Right ventricle myocardium superior (tissue), 1 donor: ENCODE measurements around the gene KLF2. TPM values are rescaled to one million over a fixed set of nuclear protein-coding genes. Genes with fewer than 3 reads are reported as not detected.

ENCODE experiments used
- ATAC-seq: fragments of 200-7000 bp; cut with Tn5 transposase; one replicate; pipeline ENCODE4 v1.9.1; 2020; ENCODE audit warnings: mild to moderate bottlenecking; ENCODE audit not compliant: poor library complexity
- DNase-seq: peaks from one replicate; pipeline ENCODE4 v3.0.0-alpha.2; 2020
- intact Hi-C: fragments of 100-400 bp; cut with DNase I; formaldehyde crosslinking; loops from one replicate; pipeline ENCODE4 v1.11.2; 2022
- total RNA-seq: library from RNA; stranded (reverse); fragmentation: NEBNext Ultra II Directional; extraction: Animal tissue kit (Norgen Biotek cat#: 25700); gene quantifications from one replicate; pipeline ENCODE4 v1.2.1, GENCODE V29; 2021
- donor health status: DM: no; HTN: yes; CAD: no; lungs with severe emphysema.

KLF2 gene
- total RNA-seq, 1 donor from 2014 or later: 67.6 TPM

GRCh38 chr19:16351133-16351809 is 26.6 kb downstream of the KLF2 start:
- intact Hi-C loops: no loop called here
- ATAC-seq (no peak), DNase-seq (no peak)

GRCh38 chr19:16355293-16356043 is 30.8 kb downstream of the KLF2 start:
- DNase-seq (peak; percentile 70), ATAC-seq (peak; percentile 64)
- intact Hi-C loops: no loop called here

DNA sequence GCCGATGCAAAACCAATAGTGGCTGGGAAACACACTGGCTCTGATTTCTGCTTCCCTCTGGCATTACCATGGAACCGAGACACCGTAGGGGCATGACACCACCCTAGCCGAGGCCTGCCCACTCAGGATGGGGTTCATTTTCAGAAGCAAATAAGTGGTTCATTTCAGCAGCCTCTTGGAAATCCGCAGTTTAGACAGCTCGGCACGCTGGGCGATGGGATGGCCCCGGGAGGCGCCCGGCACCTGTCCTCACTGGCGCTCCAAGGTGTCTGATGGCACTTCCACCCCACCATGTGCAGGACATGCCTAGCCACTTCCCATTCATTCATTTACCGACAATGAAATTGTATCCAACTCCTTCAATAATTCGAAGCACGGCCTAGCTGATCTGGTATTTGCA is 33.8 kb downstream of the KLF2 start:
- no peak for DNase-seq
- intact Hi-C loops: no loop called here
- no peak for ATAC-seq

- ATAC-seq (peak; percentile 38), DNase-seq (no peak)
- intact Hi-C loops: no loop called here
These were observed 34.4 kb downstream of the KLF2 start for GRCh38 chr19:16359074-16359473.

DNA sequence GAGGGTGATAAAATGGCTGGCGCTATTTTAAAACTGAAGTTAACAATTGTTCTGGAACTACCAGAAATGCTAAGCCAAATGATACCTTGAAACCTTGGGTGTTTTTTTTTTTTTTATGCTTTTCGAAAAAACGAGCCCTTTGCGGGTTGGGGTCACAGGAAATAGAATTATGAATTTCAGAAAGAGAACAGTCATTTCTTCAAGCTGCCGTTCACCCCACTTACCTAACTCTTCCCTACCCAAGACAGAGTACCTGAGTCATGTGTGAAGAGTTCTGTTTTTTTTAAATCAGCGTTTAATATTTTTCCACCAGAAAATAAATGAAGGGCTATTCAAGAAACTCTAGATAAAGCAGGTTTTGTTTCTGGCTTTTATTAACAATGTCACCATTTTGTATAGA is 35.3 kb downstream of the KLF2 start:
- no peak for ATAC-seq
- intact Hi-C loops: no loop called here
- DNase-seq: no peak

DNA sequence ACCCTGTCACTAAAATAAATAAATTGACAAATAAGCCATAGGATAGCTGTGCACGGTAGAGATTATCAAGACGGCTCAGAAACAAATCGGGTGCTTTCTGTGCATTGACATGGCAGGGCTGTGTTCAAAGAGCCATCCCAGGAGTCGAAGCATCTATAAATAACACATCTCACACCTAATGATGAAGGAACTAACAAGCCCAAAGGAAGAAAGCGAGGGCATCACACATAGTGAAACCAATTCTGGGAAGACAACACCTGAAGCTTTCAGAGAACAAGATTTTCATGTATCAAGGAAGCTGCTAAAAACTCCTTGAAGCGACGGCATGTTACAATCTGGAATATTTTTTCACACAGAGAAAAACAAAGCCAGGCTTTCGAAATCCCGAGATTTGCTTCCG is 36.1 kb downstream of the KLF2 start:
- no peak for ATAC-seq
- intact Hi-C loops: no loop called here
- no peak for DNase-seq

- no peak for ATAC-seq
- intact Hi-C loops: no loop called here
These were observed 36.6 kb downstream of the KLF2 start for GRCh38 chr19:16361254-16361653.

DNA sequence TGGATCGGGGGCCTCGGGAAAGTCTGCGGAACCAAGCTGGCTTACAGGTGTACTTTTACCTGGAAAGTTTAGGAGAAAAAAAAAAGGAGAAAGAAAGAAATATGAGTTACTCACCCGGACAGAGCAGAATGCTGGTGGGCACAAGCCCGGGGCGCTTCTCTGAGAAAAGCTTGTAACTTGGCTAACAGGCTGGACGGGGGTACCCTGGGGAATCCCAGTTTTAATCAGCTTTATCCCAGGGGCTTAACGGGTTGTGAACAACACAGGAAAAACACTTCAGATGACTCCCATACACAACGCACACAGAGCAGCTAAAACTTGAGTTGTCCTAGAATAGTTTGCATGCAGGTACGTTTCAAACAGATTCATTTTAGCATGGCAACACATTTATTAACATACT is 37.3 kb downstream of the KLF2 start:
- intact Hi-C loops: no loop called here
- DNase-seq: no peak
- ATAC-seq: no peak

More at GRCh38 chr19:16361254-16361653, 36.6 kb downstream of the KLF2 start:
- no peak for DNase-seq

- DNase-seq (no peak), ATAC-seq (no peak)
- intact Hi-C loops: no loop called here
These were observed 38.7 kb downstream of the KLF2 start for GRCh38 chr19:16363133-16363851.

GRCh38 chr19:16363852-16364230 is 39.2 kb downstream of the KLF2 start:
- no peak for DNase-seq
- no peak for ATAC-seq
- intact Hi-C loops: no loop called here

DNA sequence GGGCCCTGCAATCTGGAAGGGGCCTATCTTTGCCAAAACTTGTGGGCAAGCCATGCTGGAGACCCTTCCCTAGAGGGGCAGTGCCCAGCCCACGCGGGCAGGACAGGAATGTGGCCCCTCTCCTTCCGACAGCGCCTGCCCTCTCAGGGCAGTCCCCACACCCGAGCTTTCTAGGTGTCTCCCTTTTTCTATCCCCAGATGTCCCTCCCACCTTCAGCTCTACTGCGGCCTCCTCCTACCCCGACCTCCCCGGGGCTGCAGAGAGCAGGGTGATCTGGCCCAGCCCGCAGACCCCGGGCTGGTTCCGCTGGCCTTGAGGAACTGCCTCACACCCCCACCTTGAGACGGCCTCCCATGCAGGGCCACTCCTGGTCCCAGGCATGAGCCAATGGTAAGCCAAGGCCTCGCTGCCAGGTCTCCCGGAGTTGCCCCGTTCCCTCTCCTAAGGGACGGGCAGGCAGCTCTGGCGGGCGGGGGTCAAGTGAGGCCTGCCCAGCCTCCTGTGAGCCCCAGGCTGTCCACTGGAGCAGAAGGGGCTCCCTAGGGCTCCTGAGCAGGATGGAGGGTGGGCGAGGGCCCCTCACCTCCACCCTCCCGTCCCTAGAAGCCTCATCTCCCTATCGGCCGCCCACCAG is 39.7 kb downstream of the KLF2 start:
- DNase-seq (no peak), ATAC-seq (no peak)
- intact Hi-C loops: no loop called here

DNA sequence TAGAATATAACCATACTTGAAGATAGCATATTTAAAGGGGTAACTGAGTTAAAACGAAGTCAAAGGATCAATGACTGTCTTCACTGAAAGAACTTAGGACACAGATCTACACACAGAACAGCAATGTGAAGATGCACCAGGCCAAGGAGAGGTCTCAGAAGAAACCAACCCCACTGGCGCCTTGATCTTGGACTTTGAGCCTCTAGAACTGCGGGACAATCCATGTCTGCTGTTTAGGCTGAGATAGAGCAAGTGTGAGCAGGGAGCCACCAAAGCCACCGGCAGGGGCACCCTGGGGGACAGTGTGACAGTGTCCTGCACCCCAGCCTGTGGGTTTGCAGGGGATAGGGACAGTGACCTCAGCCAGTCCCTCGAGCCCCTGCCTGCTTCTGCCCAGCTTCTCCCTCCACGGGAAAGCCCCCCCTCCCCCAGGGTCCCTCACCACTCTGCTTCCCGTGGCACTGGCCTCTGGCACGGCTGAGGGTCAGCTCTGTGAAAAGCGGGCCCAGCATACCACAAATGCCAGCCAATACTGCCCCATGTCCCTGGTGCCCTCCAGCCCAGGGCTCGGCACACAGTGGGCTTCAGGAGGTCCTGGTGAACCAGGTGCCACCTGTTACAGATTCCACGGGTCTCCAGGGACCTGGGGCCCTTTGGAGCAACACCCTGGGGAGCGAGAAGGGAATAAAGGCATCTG is 40.8 kb downstream of the KLF2 start:
- ATAC-seq (no peak), DNase-seq (no peak)
- intact Hi-C loops: no loop called here

GRCh38 chr19:16366056-16366432 is 41.4 kb downstream of the KLF2 start:
- peak; percentile 21 for DNase-seq
- intact Hi-C loops: no loop called here
- ATAC-seq: no peak

DNA sequence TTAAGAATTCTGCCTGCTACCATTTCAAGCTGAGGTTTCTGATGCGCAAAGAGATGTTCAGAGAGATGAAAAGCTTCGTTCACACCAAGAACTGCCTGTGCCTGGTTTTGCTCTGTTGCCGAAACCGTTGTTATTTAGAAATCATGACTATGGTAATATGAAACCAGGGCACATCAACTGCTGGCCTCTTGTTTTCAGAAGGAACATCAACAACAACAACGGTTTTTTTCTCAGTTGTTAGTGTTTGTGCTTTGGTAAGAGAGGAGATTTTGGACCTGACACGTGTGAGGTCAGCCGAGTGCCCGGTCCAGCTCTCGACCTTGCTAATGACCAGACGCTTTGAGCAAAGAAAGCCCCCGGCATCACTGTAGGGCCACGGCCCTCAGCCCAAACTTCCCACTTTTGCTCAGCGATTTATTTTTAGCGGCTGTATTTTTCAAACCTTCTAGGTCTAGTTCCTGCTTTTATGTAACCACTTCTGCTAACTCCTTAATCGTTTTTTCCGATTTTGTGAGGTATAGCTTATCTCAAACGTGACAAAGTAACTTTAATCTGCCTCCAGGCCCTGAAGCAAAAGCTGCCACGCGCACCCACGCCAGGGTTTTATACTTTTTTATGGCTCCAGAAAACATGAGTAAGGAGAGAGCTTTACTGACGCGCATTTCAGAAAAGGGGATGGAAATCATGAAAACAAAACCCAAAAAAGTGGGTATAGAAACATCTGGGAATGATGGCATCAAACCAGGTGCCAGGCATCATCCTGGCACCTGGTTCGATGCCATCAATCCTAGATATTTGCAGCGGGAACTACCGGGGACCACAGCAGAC is 42.0 kb downstream of the KLF2 start:
- DNase-seq (peak; percentile 32), ATAC-seq (no peak)
- intact Hi-C loops: no loop called here

DNA sequence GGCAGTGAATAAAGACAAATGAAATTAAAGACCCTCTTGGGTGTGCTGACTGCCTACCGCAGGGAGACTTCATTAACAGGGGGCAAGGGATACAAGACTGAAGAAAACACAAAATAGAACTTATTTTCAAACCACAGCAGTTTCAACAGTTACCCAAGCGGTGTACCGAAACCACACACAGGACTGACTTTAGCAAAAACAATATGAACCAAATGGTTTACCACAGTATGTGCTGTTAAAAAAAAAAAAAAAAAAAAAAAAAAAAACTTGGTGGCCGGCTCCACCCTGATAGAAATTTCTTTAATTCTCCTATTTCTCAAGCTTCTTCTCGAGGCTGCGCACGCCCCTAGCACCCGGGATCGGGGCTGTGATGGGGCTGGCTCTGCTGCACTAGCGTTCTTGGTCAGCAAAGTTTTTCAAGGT is 42.6 kb downstream of the KLF2 start:
- intact Hi-C loops: no loop called here
- peak; percentile 47 for DNase-seq
- ATAC-seq: no peak

DNA sequence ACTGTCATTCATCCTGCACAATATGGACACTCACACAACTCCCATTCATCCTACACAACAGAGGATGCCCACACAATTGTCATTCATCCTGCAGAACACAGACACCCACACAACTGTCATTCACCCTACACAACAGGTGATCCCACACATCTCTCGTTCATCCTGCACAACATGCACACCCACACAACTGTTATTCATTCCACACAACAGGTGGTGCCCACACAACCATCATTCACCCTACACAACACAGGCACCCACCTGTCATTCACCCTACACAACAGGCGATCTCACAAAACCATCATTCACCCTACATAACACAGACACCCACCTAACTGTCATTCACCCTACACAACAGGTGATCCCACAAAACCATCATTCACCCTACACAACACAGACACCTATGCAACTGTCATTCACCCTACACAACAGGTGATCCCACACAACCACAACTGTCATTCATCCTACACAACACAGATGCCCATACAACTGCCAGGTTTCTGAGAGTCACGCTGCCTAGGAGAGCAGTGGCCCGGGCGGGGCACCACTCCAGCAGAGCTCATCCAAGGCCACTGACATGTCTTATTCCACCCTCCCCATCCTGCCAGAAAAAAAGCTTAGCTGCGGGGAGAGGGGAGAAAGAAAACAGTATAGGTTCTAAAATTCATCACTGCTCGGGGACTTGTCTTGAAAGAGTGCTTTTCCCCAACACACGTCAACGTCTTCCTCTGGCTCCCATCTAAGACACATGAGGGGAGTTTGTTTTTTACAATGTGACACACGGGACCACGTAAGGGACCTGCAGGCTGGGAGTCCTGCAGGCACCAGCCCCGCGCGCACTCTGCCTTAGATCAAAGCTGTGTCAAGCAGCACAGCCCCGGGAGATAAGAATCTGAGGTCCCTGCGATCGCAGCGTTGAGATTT is 44.0 kb downstream of the KLF2 start:
- peak; percentile 33 for DNase-seq
- intact Hi-C loops: no loop called here
- ATAC-seq: no peak

DNA sequence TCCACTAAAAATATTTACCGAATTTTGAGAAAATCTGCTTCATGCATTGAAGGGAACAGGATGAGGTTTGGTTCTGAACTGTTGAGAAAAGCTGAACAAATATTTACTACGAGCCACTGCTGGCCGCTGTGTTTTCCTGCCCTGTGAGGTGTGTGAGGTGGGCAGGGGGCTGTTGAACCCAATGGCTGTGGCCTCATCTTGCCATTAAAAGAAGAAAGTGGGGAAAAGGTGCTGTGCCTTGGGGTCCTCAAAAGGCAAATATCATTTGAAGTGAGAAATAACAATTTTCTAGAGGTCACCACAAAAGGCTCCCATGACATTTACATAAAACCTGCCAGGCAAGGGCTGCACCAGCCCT is 44.7 kb downstream of the KLF2 start:
- ATAC-seq (no peak), DNase-seq (no peak)
- intact Hi-C loops: no loop called here
